OCI-LY1 (cell line): Measurements from ENCODE around the gene CDSN.

ENCODE experiments used
- H2AFZ ChIP-seq: fragments of 200-600 bp; sonication (generic), shearing (Covaris generic); 2 replicates; pipeline ENCODE4 v1.6.0; 2014; ENCODE audit warnings: antibody characterized with exemption, mild to moderate bottlenecking, low read length
- H3F3A ChIP-seq: fragments of 200-600 bp; sonication (generic), shearing (Covaris generic); 2 replicates; pipeline ENCODE4 v1.6.0; 2014; ENCODE audit warnings: mild to moderate bottlenecking, antibody characterized with exemption, low read length, moderate library complexity; ENCODE audit not compliant: insufficient read depth
- H3K27ac ChIP-seq: fragments of 200-600 bp; sonication (generic); 2 replicates; pipeline ENCODE4 v1.5.1; 2014; ENCODE audit warnings: low read length, mixed run types, mild to moderate bottlenecking, low read depth; ENCODE audit not compliant: poor library complexity, severe bottlenecking
- H3K27me3 ChIP-seq: fragments of 200-600 bp; sonication (generic); 2 replicates; pipeline ENCODE4 v1.6.0; 2014; ENCODE audit warnings: antibody characterized with exemption, mild to moderate bottlenecking, low read length, moderate library complexity; ENCODE audit not compliant: insufficient read depth
- H3K36me3 ChIP-seq: fragments of 200-600 bp; sonication (generic); 2 replicates; pipeline ENCODE4 v1.6.1; 2014; ENCODE audit warnings: mild to moderate bottlenecking, antibody characterized with exemption, low read length, moderate library complexity, mixed read lengths; ENCODE audit not compliant: insufficient read depth
- H3K4me1 ChIP-seq: fragments of 200-600 bp; sonication (generic); 2 replicates; pipeline ENCODE4 v1.5.1; 2014; ENCODE audit warnings: mild to moderate bottlenecking, low read length, moderate library complexity; ENCODE audit not compliant: insufficient read depth, severe bottlenecking
- H3K4me2 ChIP-seq: fragments of 200-600 bp; sonication (generic), shearing (Covaris generic); 2 replicates; pipeline ENCODE4 v1.6.1; 2014; ENCODE audit warnings: low read length
- H3K4me3 ChIP-seq: fragments of 200-600 bp; sonication (generic); 2 replicates; pipeline ENCODE4 v1.5.1; 2014; ENCODE audit warnings: low read length, low read depth, mild to moderate bottlenecking, mixed read lengths; ENCODE audit not compliant: poor library complexity, severe bottlenecking
- H3K79me2 ChIP-seq: fragments of 200-600 bp; shearing (Covaris generic); 2 replicates; pipeline ENCODE4 v1.6.1; 2016; ENCODE audit warnings: mixed run types, low read length, mixed read lengths; ENCODE audit not compliant: insufficient read depth
- H3K9ac ChIP-seq: fragments of 200-600 bp; sonication (generic), shearing (Covaris generic); 2 replicates; pipeline ENCODE4 v1.6.1; 2014; ENCODE audit warnings: mild to moderate bottlenecking, low read length, mixed read lengths
- H3K9me2 ChIP-seq: fragments of 200-600 bp; sonication (generic), shearing (Covaris generic); 2 replicates; pipeline ENCODE4 v1.6.1; 2014; ENCODE audit warnings: low read depth, mild to moderate bottlenecking, low read length, mixed read lengths
- H3K9me3 ChIP-seq: fragments of 200-600 bp; shearing (Covaris generic); 2 replicates; pipeline ENCODE4 v1.6.1; 2014; ENCODE audit warnings: low read length, mixed read lengths
- H4K20me1 ChIP-seq: fragments of 200-600 bp; sonication (generic), shearing (Covaris generic); 2 replicates; pipeline ENCODE4 v1.6.0; 2016; ENCODE audit warnings: mild to moderate bottlenecking, low read length; ENCODE audit not compliant: insufficient read depth
- CTCF ChIP-seq: fragments of 200-600 bp; sonication (generic), shearing (Covaris generic); IDR thresholded peaks from 2 replicates; pipeline ENCODE4 v1.5.1; 2017; ENCODE audit warnings: mild to moderate bottlenecking, antibody characterized with exemption, low read length, moderate library complexity, mixed read lengths
- EZH2 ChIP-seq: fragments of 200-600 bp; sonication (generic), shearing (Covaris generic); IDR thresholded peaks from 2 replicates; pipeline ENCODE4 v1.8.0; 2017; ENCODE audit warnings: borderline replicate concordance, mixed run types, mild to moderate bottlenecking, antibody characterized with exemption, low read length, moderate library complexity, mixed read lengths

CDSN gene

GRCh38 chr6:31145386-31145785 lies 25.1 kb upstream of the CDSN start:
- no peaks in the 10 kb centered on the region for H3K79me2 ChIP-seq
- H3K9me3 ChIP-seq = no peaks in the 10 kb centered on the region
- no peaks in the 10 kb centered on the region for H4K20me1 ChIP-seq
- H3K27me3 ChIP-seq = no peaks in the 10 kb centered on the region
- H3K36me3 ChIP-seq = peaks cover 37% of the 10 kb centered on the region
- H3K27ac ChIP-seq = no peak overlapping the region
- H2AFZ ChIP-seq = no peak overlapping the region
- H3K4me1 ChIP-seq = no peaks in the 10 kb centered on the region
- H3K9ac ChIP-seq = no peak overlapping the region
- no peaks in the 10 kb centered on the region for H3K9me2 ChIP-seq
- no peak overlapping the region for H3K4me3 ChIP-seq
- no peak for TF ChIP-seq CTCF
- no peak for TF ChIP-seq EZH2
- no peak overlapping the region for H3K4me2 ChIP-seq
- H3F3A ChIP-seq = no peaks in the 10 kb centered on the region

GRCh38 chr6:31144970-31145340 lies 24.7 kb upstream of the CDSN start:
- Histone ChIP-seq H2AFZ (no peak overlapping the region), H3K36me3 (peaks cover 35% of the 10 kb centered on the region)
- TF ChIP-seq CTCF (no peak), EZH2 (no peak)

DNA sequence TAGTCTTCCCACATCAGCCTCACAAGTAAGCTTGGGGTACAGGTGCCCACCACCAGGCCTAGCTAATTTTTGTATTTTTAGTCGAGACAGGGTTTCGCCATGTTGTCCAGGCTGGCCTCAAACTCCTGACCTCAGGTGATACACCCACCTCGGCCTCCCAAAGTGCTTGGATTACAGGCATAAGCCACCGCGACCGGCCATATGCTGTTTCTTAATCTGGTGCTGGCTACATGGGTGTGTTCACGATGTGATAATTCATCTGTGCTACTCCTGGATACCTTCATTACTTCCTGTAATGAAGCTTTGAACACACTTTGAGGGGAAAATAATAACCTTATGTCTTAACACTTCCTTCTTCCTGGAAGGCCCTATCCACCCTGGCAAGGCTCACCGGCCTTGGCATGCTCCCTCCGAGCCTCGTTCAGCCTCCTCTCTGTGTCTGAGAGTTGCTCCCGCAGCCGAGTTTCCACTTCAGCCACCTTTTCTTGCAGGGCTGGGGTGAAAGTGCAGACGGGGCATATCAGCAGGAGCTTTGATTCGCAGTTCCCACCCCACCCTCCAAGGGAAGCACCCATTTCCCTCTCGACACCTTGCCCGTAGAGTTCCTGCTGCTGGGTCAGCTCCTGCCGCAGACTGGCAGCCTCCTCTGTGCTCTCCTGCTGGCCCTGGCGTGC lies 24.2 kb upstream of the CDSN start:
- no peaks in the 10 kb centered on the region for H3K4me1 ChIP-seq
- no peak overlapping the region for H3K4me3 ChIP-seq
- H4K20me1 ChIP-seq = no peaks in the 10 kb centered on the region
- H3K4me2 ChIP-seq = no peak overlapping the region
- H3K9me2 ChIP-seq = no peaks in the 10 kb centered on the region
- no peak overlapping the region for H3K27ac ChIP-seq
- no peak overlapping the region for H2AFZ ChIP-seq
- H3K36me3 ChIP-seq = peaks cover 33% of the 10 kb centered on the region
- no peaks in the 10 kb centered on the region for H3K27me3 ChIP-seq
- no peaks in the 10 kb centered on the region for H3K79me2 ChIP-seq
- no peaks in the 10 kb centered on the region for H3F3A ChIP-seq
- no peak for TF ChIP-seq EZH2
- no peak for TF ChIP-seq CTCF
- H3K9me3 ChIP-seq = no peaks in the 10 kb centered on the region
- no peak overlapping the region for H3K9ac ChIP-seq

More at GRCh38 chr6:31144970-31145340, 24.7 kb upstream of the CDSN start:
- H3K9ac ChIP-seq = no peak overlapping the region
- no peaks in the 10 kb centered on the region for H3K9me3 ChIP-seq
- H3K4me3 ChIP-seq = no peak overlapping the region
- no peak overlapping the region for H3K27ac ChIP-seq
- no peaks in the 10 kb centered on the region for H3K4me1 ChIP-seq
- no peaks in the 10 kb centered on the region for H3K9me2 ChIP-seq
- H4K20me1 ChIP-seq = no peaks in the 10 kb centered on the region
- H3K4me2 ChIP-seq = no peak overlapping the region
- H3K79me2 ChIP-seq = no peaks in the 10 kb centered on the region
- H3K27me3 ChIP-seq = no peaks in the 10 kb centered on the region
- no peaks in the 10 kb centered on the region for H3F3A ChIP-seq
